ENCODE results near the gene GADD45A.

- no peak for TF ChIP-seq CTCF (IDR thresholded peaks at IDR 0.05; ENCODE audit: insufficient read depth, low read depth, low read length)
- TF ChIP-seq EZH2 (IDR thresholded peaks at IDR 0.05; ENCODE audit: insufficient read depth, low read length), result no peak
Measured at GRCh38 chr1:67737875-67738274, 52.9 kb downstream of the GADD45A start.
